HG03457 (cell line): Measurements from ENCODE around the gene ADARB1.

Experiments used
- ATAC-seq: cut with Tn5 transposase; IDR thresholded peaks from one replicate; pipeline ENCODE4 v1.9.1; 2021; ENCODE audit warnings: moderate number of reproducible peaks; ENCODE audit not compliant: unreplicated experiment

Gene ADARB1

DNA sequence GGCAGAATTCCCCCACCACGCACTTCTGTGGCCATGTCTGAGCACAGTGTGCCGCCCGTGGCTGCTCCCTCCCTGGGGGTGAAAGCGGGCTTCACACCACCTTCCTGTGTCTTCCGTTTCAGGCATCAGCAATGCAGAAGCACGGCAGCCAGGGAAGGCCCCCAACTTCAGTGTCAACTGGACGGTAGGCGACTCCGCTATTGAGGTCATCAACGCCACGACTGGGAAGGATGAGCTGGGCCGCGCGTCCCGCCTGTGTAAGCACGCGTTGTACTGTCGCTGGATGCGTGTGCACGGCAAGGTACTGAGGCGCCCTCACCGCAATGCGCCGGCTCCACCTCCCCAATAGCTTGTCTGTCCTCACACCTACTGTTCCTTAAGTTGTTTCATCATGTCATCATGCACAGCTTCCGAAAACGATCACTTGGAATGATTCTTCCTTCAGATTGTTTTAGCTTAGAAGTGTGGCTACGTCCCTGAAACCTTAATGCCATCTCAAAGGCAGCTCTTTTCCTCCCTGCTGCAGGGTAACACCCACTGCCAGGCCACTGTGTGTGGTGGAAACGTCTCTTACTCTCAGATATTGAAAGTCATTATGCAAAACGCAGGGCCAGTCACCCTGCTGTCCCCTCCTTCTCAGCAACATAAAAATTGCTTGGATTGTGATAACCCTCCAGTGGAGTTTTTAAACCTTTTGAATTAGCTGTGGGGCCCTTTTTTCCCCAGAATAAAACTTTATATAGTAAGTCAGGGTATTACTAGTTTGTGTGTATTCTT is 146.5 kb downstream of the ADARB1 start:
- no peak for ATAC-seq

DNA sequence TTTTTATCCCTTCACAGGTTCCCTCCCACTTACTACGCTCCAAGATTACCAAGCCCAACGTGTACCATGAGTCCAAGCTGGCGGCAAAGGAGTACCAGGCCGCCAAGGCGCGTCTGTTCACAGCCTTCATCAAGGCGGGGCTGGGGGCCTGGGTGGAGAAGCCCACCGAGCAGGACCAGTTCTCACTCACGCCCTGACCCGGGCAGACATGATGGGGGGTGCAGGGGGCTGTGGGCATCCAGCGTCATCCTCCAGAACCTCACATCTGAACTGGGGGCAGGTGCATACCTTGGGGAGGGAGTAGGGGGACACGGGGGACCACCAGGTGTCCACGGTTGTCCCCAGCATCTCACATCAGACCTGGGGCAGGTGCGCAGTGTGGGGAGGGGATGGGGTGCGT is 147.6 kb downstream of the ADARB1 start:
- no peak for ATAC-seq

DNA sequence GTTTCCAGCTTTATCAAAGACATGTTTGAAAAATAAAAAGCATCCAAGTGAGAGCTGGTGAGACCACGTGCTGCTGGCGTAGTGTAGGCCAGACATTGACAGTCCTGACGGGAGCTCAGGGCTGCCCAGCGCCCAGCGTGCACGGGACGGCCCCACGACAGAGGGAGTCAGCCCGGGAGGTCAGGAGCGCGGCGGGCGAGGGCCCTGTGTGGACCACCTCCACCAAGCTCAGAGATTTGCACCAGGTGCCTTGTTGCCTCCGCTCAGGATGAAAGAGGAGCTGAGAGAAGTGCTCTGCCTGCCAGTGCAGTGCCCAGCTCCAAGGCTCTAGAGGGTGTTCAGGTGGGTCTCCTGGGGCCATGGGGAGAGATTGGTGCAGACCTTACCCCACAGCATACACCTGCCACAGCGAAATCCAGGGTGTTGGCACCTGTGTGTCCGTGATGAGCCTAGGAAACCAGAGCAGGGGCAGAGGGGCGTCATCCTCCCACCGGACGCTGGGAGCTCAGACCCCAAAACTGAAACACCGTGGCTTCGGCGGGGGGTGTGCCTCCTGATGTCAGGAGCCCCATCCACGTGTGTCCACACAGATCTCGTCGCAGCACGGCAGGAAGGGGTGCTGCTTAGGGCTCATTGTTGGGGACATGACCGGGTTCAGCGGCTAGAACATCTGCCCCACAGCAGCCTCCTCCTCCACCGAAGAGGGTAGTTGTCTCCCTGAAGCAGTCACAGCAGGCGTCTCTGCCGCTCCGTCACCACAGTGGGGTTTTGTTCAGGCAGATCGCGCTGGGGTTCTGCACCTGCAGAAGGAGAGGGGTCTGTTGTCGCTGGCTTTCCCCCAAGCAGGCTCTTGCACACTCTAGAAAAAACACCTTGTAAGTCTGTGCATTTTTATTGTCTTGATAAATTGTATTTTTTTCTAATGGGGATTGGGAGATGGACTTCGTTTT is 149.1 kb downstream of the ADARB1 start:
- no peak for ATAC-seq

DNA sequence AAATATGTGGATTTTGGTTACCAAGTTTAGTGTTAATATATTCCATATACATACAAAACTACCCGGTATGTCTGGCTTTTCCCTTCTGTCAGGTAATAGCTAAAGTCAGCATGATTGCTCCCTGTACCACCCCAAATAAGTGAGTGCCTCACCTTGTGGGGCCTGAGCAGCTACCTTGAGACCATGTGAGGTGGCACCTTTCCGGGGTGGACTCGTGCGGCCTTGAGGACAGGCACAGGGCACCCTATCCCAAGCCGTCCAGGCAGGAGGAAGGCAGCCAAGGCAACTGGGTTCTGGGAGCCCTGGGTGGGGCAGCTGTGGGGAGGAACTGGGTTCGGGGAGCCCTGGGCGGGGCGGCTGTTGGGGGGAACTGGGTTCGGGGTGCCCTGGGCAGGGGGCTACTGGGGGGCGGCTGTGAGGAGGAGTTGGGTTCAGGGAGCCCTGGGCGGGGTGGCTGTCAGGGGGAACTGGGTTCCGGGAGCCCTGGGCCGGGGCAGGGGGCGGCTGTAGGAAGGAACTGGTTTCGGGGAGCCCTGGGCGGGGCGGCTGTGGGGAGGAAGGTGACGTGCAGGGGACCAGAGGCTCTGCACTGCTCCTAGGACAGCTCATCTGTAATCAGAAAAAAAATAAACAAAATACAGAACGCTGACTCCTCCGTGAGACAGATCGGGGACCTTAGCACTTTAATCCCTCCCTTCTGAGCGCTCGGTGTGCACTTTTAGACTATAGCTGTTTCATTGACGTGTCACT is 150.0 kb downstream of the ADARB1 start:
- no peak for ATAC-seq

DNA sequence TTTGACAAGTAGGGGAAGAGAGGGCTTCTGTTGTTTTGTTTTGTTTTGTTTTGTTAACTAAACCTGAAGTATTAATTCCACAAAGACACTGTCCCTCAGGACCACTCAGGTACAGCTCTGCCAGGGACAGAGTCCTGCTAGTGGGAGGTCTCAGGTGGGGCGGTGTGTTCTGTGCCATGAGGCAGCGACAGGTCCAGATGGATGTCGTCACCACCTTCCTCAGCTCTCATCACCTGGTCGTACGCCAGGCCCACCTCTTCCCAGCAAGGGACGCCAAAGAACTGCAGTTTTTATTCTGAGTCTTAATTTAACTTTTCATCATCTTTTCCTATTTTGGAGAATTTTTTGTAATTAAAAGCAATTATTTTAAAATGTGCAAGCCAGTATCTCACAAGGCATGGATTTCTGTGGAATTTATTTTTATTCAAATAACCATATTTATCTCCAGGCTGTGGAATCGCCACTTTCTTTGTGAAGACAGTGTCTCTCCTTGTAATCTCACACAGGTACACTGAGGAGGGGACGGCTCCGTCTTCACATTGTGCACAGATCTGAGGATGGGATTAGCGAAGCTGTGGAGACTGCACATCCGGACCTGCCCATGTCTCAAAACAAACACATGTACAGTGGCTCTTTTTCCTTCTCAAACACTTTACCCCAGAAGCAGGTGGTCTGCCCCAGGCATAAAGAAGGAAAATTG is 150.8 kb downstream of the ADARB1 start:
- ATAC-seq = no peak

DNA sequence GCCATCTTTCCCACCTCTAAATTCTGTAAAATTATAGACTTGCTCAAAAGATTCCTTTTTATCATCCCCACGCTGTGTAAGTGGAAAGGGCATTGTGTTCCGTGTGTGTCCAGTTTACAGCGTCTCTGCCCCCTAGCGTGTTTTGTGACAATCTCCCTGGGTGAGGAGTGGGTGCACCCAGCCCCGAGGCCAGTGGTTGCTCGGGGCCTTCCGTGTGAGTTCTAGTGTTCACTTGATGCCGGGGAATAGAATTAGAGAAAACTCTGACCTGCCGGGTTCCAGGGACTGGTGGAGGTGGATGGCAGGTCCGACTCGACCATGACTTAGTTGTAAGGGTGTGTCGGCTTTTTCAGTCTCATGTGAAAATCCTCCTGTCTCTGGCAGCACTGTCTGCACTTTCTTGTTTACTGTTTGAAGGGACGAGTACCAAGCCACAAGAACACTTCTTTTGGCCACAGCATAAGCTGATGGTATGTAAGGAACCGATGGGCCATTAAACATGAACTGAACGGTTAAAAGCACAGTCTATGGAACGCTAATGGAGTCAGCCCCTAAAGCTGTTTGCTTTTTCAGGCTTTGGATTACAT is 151.5 kb downstream of the ADARB1 start:
- ATAC-seq = no peak

DNA sequence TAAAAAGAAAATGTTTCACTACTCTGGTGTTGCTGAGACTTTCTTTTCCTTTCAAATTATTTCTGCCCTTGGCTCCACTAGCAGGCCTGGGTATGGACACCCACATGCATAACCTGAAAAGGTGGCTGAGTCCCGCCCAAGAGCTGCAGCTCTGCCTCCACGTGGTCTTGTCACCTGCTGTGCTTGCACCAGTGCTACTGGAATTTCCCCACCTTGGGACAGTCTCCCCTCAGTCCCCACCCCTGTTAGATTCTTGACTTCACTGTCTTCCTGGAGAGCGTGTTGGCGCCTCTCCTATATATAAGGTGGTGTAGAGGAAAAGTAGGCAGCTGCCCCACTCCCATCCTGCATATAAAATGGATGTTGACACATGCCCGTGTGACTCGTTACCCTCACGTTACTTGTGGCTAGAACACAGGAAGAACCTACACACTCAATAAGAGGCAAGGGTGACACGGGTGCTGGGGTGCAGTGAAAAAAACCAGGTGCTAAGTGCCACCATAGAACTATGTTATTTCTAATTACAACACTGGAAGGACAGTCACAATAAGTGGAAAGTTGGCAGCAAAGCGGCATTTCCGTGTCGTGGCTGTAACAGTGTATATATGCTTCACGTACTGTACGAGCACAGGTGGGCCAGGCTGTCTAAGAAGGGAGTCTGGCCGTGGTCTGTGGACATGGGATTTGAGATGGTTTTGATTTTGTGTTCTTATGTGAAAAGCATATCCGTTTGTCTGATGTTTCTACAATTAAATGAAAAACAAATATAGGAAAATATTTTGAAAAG is 152.4 kb downstream of the ADARB1 start:
- no peak for ATAC-seq

DNA sequence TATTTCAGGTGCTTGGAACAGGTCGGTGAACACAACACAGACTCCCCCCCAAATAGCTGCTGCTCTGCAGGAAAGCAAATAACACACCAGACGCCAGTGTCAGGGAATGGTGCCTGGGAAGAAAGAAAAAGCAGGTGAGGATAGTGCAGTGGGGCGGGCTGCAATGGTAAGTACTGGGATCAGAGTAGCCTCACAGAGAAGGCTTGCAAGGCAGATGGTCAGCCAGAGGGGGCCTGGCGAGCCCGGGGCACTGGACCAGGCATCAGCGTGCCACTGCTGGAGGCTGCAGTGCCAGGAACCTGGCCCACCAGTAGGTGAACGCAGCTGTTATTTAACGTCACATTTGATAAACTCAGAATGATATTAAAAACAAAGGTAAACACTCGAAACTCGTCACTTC is 153.4 kb downstream of the ADARB1 start:
- ATAC-seq = no peak

DNA sequence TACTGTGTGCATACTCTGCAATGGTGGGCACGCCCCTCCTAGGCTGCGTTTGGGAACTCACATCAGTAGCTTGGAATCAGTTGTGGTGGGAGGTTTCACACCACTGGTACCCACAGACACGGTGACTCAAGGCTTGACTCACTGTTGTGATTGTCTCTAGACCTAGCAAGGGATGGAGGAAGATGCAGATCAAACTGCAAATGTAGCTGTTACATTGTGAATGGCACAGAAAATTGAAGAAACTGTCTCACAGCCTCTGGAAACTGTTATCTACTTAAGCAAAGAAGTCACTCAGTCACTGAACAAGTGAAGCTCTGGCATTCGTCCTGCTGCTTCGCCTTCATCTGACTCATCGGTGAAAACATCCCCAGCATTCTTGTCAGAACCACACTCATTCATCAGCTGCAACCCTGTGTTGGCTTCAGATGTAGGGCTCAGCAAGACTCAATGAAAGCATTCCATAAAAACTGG is 153.8 kb downstream of the ADARB1 start:
- ATAC-seq = no peak

DNA sequence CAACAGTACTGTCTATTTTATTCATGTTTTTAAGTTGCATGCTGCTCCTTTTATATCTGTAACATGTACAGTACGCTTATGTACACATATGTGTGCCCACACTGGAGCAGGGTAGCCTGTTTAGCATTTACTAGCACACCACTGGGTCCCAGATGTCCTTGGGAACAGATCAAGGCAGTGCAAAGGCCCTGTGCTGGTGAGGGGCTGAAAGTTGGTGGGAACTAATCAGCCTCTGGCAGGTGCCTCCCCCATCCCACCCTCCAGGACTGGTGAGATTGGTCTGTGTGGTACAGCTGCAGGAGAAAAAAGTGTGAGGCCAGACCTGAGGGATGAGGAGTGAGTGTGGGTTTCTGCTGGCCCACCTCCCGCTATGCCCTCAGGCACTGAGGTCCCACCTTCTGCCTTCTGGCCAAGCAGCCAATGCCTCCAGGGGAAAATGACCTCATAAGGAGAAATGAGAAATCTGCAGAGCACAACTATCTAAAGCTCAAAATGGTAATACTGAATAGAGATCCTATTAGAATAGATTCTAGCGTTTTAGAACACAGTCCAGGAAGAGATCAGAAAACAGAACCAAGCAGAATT is 154.4 kb downstream of the ADARB1 start:
- ATAC-seq = no peak

DNA sequence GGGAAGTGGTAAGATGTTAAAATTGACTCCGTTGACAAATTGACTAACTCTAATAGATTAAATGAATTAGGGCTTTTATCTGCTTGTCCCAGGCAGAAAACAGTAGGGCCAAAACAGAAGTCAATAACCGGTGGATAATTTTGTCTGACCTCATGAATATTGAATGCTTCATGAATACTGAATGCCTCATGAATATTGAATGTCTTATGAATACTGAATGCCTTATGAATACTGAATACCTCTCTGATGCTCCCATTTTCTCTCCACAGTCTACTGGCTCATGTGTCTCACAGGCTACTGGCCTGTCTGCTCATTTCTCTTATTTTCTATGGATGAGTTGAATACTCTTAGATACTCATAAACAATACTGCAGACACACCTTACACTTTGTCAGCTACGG is 157.3 kb downstream of the ADARB1 start:
- ATAC-seq = no peak

DNA sequence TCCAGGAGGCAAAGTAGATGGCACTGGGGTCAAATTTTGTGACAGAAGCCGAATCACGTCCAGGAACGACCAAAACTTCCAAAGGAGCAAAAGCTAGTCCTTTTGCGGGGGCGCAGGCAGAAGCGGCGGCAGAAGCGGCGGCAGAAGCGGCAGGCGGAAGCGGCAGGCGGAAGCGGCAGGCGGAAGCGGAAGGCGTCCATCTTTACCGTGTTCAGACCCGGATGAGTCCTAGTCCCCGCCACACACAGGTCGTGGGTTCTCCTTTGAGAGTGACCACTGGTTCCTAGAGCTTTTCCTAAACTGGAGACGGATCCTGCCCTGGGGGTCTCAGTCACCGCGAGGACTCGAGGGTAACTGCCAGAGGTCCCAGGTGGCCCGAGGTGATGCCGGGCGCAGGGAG is 159.7 kb downstream of the ADARB1 start:
- ATAC-seq = no peak

DNA sequence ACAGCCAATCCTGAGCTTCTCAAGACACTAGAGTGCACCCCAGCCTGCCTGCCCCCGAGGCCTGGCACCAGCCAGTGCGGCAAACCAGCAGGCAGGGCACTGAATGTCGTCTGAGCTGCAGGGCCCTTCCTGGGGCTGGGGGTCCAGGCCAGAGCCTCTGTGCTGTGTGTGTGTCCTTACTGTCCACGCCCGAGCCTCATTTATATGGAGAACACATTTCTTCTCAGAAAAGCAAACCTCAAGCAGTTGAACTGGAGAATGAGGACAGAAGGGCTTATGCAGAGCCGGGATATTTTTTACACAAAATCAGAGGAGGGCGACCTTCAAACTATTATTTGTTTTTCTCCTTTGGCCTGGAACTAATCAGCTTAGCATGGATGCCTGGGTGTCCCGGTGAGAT is 160.6 kb downstream of the ADARB1 start:
- ATAC-seq = no peak

DNA sequence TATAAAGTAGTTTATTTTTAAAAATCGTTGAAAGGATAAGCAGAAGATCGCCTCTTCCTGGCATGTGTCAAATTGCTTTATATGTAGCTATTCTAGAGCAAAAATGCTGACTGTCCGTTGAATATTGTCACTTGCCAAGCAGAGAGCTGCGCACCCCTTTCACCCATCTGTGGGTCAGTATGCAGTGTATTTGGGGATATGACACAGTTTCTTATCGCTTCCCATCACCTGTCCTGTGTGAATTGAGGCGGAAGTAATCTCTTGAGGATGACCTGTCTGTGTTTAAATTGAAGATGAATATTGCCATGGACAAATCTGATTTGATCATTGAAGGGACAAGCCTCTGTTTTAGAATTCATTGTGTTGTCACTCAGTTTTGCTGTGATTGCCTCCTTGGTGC is 161.1 kb downstream of the ADARB1 start:
- no peak for ATAC-seq

DNA sequence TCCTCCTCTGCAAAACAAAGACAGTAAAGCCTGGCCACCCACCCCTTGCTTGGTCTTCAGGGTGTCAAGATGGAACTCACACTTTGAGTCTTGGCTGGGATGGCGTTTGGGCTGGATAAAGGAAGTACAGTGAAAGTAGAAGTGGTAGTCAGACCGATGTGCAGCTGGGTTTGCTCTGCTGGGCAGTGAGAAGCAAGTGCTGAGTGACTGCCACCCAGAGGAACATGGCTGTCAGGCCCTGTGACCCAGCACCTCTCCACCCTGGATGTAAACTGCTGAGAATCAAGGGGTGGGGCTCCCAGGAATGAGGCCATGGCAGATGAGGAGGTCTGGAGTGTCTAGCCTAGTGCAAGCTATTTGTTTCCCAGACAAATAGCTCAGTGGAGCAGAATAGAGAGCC is 162.1 kb downstream of the ADARB1 start:
- no peak for ATAC-seq

DNA sequence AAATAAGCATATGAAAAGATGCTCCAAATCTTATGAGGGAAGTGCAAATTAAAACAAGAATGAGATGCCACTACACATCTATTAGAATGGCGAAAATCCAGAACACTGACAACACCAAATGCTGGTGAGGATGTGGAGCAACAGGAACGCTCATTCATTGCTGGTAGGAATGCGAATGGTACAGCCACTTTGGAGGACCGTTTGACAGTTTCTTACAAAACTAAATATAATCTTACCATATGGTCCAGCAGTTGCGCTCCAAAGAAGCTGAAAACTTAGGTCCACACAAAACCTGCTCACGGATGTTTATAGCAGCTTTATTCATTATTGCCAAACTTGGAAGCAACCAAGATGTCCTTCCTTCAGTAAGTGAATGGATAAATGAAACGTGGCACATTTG is 163.0 kb downstream of the ADARB1 start:
- no peak for ATAC-seq

DNA sequence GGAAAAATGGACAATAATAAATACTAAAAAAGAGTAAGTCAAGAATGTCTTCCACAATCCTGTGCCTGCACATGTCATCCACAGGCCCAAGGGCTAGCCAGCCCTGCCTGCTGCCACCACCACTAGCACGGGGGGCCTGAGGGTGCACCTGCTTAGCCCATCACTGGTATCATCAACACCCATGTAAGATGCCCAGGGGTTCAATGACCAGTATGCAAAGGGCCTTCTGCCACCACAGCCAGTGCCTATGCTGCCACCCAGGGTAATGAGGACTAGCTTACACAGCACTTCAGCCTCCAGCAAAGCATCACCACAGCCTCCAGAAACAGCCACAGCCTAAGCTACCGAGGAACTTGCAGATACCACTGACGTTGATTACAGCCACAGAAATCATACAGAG is 167.0 kb downstream of the ADARB1 start:
- ATAC-seq = no peak

DNA sequence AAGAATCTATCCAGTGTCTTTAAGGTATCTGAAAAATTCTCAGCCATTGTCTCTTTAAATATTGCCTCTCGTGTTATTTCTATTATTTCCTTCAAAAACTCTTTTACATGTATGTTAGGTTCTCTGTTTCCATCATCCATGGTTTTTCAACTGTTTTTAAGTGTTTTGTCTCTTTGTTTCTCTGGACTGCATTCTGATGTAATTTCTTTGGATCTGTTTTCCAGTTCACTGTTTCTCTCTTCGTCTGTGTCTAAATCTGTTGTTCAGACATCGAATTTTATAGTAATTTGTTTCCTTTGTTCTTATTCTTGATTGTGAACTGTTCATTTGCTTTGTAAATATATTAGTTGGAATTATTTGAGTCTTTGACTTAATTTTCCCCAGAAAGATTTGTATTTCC is 169.2 kb downstream of the ADARB1 start:
- ATAC-seq = no peak

DNA sequence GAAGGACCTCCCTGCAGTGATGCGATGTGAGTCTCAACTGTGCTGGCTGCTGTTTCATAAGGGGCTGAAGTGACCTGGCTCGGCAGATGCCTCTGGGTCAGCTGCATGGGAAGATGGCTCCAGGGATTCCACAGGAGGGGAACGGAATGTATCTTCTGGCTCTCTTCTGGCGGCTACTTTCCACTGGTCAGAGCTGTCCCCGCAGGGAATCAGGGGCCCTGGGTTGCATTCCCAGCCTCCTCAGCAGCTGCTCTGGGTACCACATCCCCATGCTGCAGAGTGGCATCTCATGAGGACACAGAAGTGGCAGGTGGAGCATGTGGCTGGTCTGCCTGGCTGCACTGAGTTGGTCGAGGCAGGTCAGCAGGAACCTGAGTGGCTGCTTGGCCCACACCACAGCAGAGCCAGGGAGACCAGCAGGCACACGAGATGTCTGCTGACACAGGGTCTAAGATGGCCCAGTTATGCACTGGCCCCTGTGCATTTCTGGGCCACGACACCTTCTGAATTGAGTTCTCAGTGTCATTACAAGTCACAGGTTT is 170.5 kb downstream of the ADARB1 start:
- no peak for ATAC-seq
